CD14-positive monocyte (primary cell): ENCODE results near the gene FRRS1L. TPM values are rescaled to one million over a fixed set of nuclear protein-coding genes. Genes with fewer than 3 reads are reported as not detected.

ENCODE experiments used
- DNase-seq, 3 donors: peaks; one replicate each; pipeline ENCODE4 v3.0.0-alpha.2; 2011 to 2022
- H2AFZ ChIP-seq: 2 replicates; pipeline ENCODE4 v1.6.0; 2012; ENCODE audit warnings: mild to moderate bottlenecking, low read depth, low read length, inconsistent platforms; ENCODE audit not compliant: insufficient read depth, poor library complexity, severe bottlenecking
- H3K27ac ChIP-seq, 2 donors: 1 replicate in 1 of 2; 2 replicates in 1 of 2; pipeline ENCODE4 v1.5.1; 2012 to 2013; ENCODE audit warnings: low read length in 2 of 2, control low read depth in 1 of 2, inconsistent platforms in 1 of 2, low read depth in 1 of 2, mild to moderate bottlenecking in 1 of 2
- H3K27me3 ChIP-seq, 2 donors: one replicate each; pipeline versions ENCODE4 v1.6.0 to v1.6.1; 2011 to 2013; ENCODE audit warnings: low read length in 2 of 2; ENCODE audit not compliant: control insufficient read depth in 2 of 2, insufficient read depth in 2 of 2
- H3K36me3 ChIP-seq, 2 donors: replicated peaks in 1 of 2; 1 replicate in 1 of 2; 2 replicates in 1 of 2; pipeline versions ENCODE4 v1.5.1 to v1.6.1; 2012 to 2013; ENCODE audit warnings: low read length in 2 of 2, control low read depth in 1 of 2, inconsistent platforms in 1 of 2, mild to moderate bottlenecking in 1 of 2; ENCODE audit not compliant: insufficient read depth in 2 of 2, control insufficient read depth in 1 of 2
- H3K4me1 ChIP-seq, 2 donors: 1 replicate in 1 of 2; 2 replicates in 1 of 2; pipeline versions ENCODE4 v1.5.1 to v1.6.1; 2012 to 2013; ENCODE audit warnings: low read length in 2 of 2, control low read depth in 1 of 2, inconsistent platforms in 1 of 2, mild to moderate bottlenecking in 1 of 2, moderate library complexity in 1 of 2; ENCODE audit not compliant: insufficient read depth in 2 of 2, control insufficient read depth in 1 of 2
- H3K4me2 ChIP-seq: replicated peaks from 2 replicates; pipeline ENCODE3; 2012; ENCODE audit warnings: low read length, moderate library complexity, mild to moderate bottlenecking; ENCODE audit not compliant: poor library complexity, severe bottlenecking; ENCODE audit errors: extremely low read depth
- H3K4me3 ChIP-seq, 3 experiments: fragments of 200-600 bp in 1 of 3; sonication (generic) in 1 of 3; replicated peaks in 1 of 3; 1 replicate in 2 of 3; 2 replicates in 1 of 3; pipeline ENCODE4 v1.5.1; 2011 to 2013; ENCODE audit warnings: low read length in 3 of 3, mild to moderate bottlenecking in 3 of 3, control low read depth in 2 of 3, low read depth in 2 of 3, inconsistent platforms in 1 of 3, moderate library complexity in 1 of 3
- H3K79me2 ChIP-seq: 2 replicates; pipeline ENCODE4 v1.6.0; 2012; ENCODE audit warnings: mild to moderate bottlenecking, control low read depth, inconsistent platforms, low read length, moderate library complexity; ENCODE audit not compliant: insufficient read depth
- H3K9ac ChIP-seq: 2 replicates; pipeline ENCODE4 v1.6.0; 2017; ENCODE audit warnings: low read length, mild to moderate bottlenecking; ENCODE audit not compliant: insufficient read depth, poor library complexity, severe bottlenecking
- H3K9me3 ChIP-seq, 2 donors: replicated peaks in 1 of 2; 1 replicate in 1 of 2; 2 replicates in 1 of 2; pipeline versions ENCODE4 v1.5.1 to v1.6.1; 2012 to 2013; ENCODE audit warnings: low read length in 2 of 2, control low read depth in 1 of 2; ENCODE audit not compliant: control insufficient read depth in 1 of 2, insufficient read depth in 1 of 2
- H4K20me1 ChIP-seq: 2 replicates; pipeline ENCODE4 v1.6.0; 2012; ENCODE audit warnings: mild to moderate bottlenecking, low read length, control low read depth, moderate library complexity; ENCODE audit not compliant: insufficient read depth
- H3K27ac Mint-ChIP-seq, 7 donors: one replicate each; pipeline ENCODE4 v1.8.0; 2020; ENCODE audit warnings: mild to moderate bottlenecking in 7 of 7, mixed read lengths in 7 of 7, moderate library complexity in 6 of 7, inconsistent platforms in 2 of 7
- H3K27me3 Mint-ChIP-seq, 3 donors: one replicate each; pipeline ENCODE4 v1.8.0; 2021 to 2022; ENCODE audit warnings: low read depth in 3 of 3, mild to moderate bottlenecking in 3 of 3, mixed read lengths in 3 of 3, moderate library complexity in 3 of 3, inconsistent platforms in 1 of 3
- H3K36me3 Mint-ChIP-seq, 2 donors: one replicate each; pipeline ENCODE4 v1.8.0; 2020; ENCODE audit warnings: mixed read lengths in 2 of 2, inconsistent platforms in 1 of 2, mild to moderate bottlenecking in 1 of 2
- H3K4me1 Mint-ChIP-seq: one replicate; pipeline ENCODE4 v1.8.0; 2020; ENCODE audit warnings: mild to moderate bottlenecking, mixed read lengths
- H3K4me3 Mint-ChIP-seq, 2 donors: one replicate each; pipeline ENCODE4 v1.8.0; 2020; ENCODE audit warnings: mild to moderate bottlenecking in 2 of 2, mixed read lengths in 2 of 2, moderate library complexity in 1 of 2
- H3K9me3 Mint-ChIP-seq, 7 donors: one replicate each; pipeline ENCODE4 v1.8.0; 2020 to 2022; ENCODE audit warnings: mixed read lengths in 7 of 7, mild to moderate bottlenecking in 6 of 7, moderate library complexity in 6 of 7, inconsistent platforms in 2 of 7
- CTCF ChIP-seq: fragments of 200-600 bp; IDR thresholded peaks from one replicate; pipeline ENCODE4 v1.8.0; 2022; ENCODE audit warnings: antibody characterized with exemption, mild to moderate bottlenecking
- WGBS: methylation state at CpG from one replicate; pipeline ENCODE4 v1.1.5; 2013; ENCODE audit warnings: missing lambda C conversion rate; ENCODE audit not compliant: insufficient coverage; 5-methylcytosine and 5-hydroxymethylcytosine counted together
- intact Hi-C, 2 donors: fragments of 100-400 bp; cut with micrococcal nuclease; formaldehyde crosslinking; loops; one replicate each; pipeline versions ENCODE4 v1.15.0 to v1.15.1; 2023
- polyA plus RNA-seq, 3 donors: library from polyadenylated mRNA; depleted of rRNA in 1 of 3; unstranded in 2 of 3; stranded (reverse) in 1 of 3; fragments of 300-500 nt in 2 of 3; fragments of >200 nt in 1 of 3; fragmentation: Illumina TruSeq in 2 of 3; gene quantifications; 1 replicate in 2 of 3; 2 replicates in 1 of 3; pipeline ENCODE4 v1.2.3, GENCODE V29; 2012 to 2021

FRRS1L gene
- polyA plus RNA-seq, 3 donors, result not detected

- H4K20me1 ChIP-seq, result no peaks in the 10 kb centered on the region
- peaks cover 4 to 6% of the 10 kb centered on the region in 2 donors for H3K9me3 ChIP-seq
- no peak overlapping the region for H3K27ac ChIP-seq
- H3K36me3 ChIP-seq, result no peaks in the 10 kb centered on the region
- H3K9me3 Mint-ChIP-seq, result peaks cover 3 to 10% (median 6%) of the 10 kb centered on the region in 7 donors
- no peak overlapping the region for H3K4me2 ChIP-seq
- peaks cover 10 to 13% of the 10 kb centered on the region in 2 donors for H3K27me3 ChIP-seq
- no peak overlapping the region for H3K27ac Mint-ChIP-seq
- H3K4me3 ChIP-seq, result no peak overlapping the region
- peaks cover 19 to 45% (median 27%) of the 10 kb centered on the region in 3 donors for H3K27me3 Mint-ChIP-seq
- no peaks in the 10 kb centered on the region for H3K4me1 Mint-ChIP-seq
- intact Hi-C loops, result no loop called here
- H3K36me3 Mint-ChIP-seq, result no peaks in the 10 kb centered on the region
- no peaks in the 10 kb centered on the region for H3K79me2 ChIP-seq
- DNase-seq, result no peak
- no peak for TF ChIP-seq CTCF
- no peak overlapping the region for H2AFZ ChIP-seq
- H3K4me1 ChIP-seq, result no peaks in the 10 kb centered on the region
- no peak overlapping the region for H3K9ac ChIP-seq
- H3K4me3 Mint-ChIP-seq, result no peak overlapping the region
These were observed 8.4 kb downstream of the FRRS1L start for GRCh38 chr9:109158651-109159050.

GRCh38 chr9:109156708-109157107, 10.3 kb downstream of the FRRS1L start:
- peaks cover 3 to 5% of the 10 kb centered on the region in 2 donors for H3K27me3 ChIP-seq
- Mint-ChIP-seq H3K27ac (no peak overlapping the region), H3K9me3 (peaks cover 4 to 24% (median 21%) of the 10 kb centered on the region in 7 donors), H3K4me1 (no peaks in the 10 kb centered on the region), H3K27me3 (peaks cover 18 to 37% (median 23%) of the 10 kb centered on the region in 3 donors), H3K4me3 (no peak overlapping the region), H3K36me3 (no peaks in the 10 kb centered on the region)
- TF ChIP-seq CTCF, result no peak
- H3K9ac ChIP-seq, result no peak overlapping the region
- intact Hi-C loops, result no loop called here
- no peak overlapping the region for H3K4me2 ChIP-seq
- 75% methylated on average over 1 of the region's 8 CpGs for WGBS
- no peaks in the 10 kb centered on the region for H3K36me3 ChIP-seq
- H3K27ac ChIP-seq, result no peak overlapping the region
- H2AFZ ChIP-seq, result no peak overlapping the region
- H4K20me1 ChIP-seq, result no peaks in the 10 kb centered on the region
- no peak for DNase-seq
- no peak overlapping the region for H3K4me3 ChIP-seq
- H3K79me2 ChIP-seq, result no peaks in the 10 kb centered on the region
- H3K4me1 ChIP-seq, result no peaks in the 10 kb centered on the region
- H3K9me3 ChIP-seq, result peaks cover 12 to 16% of the 10 kb centered on the region in 2 donors
